HCT116 (cell line): ENCODE data around the gene ZCWPW2. TPM values are rescaled to one million over a fixed set of nuclear protein-coding genes. Genes with fewer than 3 reads are reported as not detected.

ENCODE experiments used
- ATAC-seq: fragments of 200-7000 bp; cut with Tn5 transposase; 2 replicates; pipeline ENCODE4 v1.9.1; 2020; ENCODE audit warnings: mild to moderate bottlenecking, moderate library complexity
- BruUV-seq: library from RNA; stranded (reverse); fragments of 400-500 nt; replicated peaks from 2 replicates; lab custom pipeline; 2021; lab: Mats Ljungman, UMichigan
- CTCF ChIA-PET: fragments of 300-600 bp; sonication (Branson Sonifier 250); formaldehyde crosslinking; loops from one replicate; lab custom pipeline; 2021; ENCODE audit warnings: antibody characterized with exemption; lab: Charles Lee
- POLR2A ChIA-PET: fragments of 300-600, 350-600 bp; sonication (Branson Sonifier 250); formaldehyde crosslinking; loops from one replicate; lab custom pipeline; 2021; ENCODE audit warnings: antibody characterized with exemption; lab: Charles Lee
- RAD21 ChIA-PET, 2 experiments: fragments of 300-600 bp; sonication (Branson Sonifier 250); formaldehyde crosslinking; loops; one replicate each; lab custom pipeline; 2023; ENCODE audit warnings: low total read pairs in 2 of 2; ENCODE audit not compliant: uncharacterized antibody in 2 of 2, unreplicated experiment in 2 of 2, low non-redundant PET in 1 of 2; lab: Charles Lee
- DNase-seq: peaks from one replicate; pipeline ENCODE4 v3.0.0-alpha.2; 2010; ENCODE audit warnings: low read depth, low spot score
- H2AFZ ChIP-seq: fragments of 200-600 bp; shearing (Covaris generic), sonication (generic); 2 replicates; pipeline ENCODE4 v1.6.1; 2017; ENCODE audit warnings: low read depth, mixed run types, mixed read lengths, antibody characterized with exemption, low read length; ENCODE audit not compliant: poor library complexity, severe bottlenecking
- H3K27ac ChIP-seq: 2 replicates; pipeline ENCODE4 v1.5.1; 2012; ENCODE audit warnings: low read depth, low read length
- H3K27me3 ChIP-seq: fragments of 200-600 bp; sonication (generic); 2 replicates; pipeline ENCODE4 v1.6.1; 2016; ENCODE audit warnings: mixed run types, low read length, mixed read lengths; ENCODE audit not compliant: insufficient read depth
- H3K36me3 ChIP-seq, 2 experiments: fragments of 200-500 bp in 1 of 2; fragments of 200-600 bp in 1 of 2; sonication (Bioruptor generic) in 1 of 2; sonication (generic) in 1 of 2; 2 replicates each; pipeline versions ENCODE4 v1.5.1 to v1.6.1; 2014 to 2016; ENCODE audit warnings: low read length in 2 of 2, inconsistent platforms in 1 of 2, mixed read lengths in 1 of 2, mixed run types in 1 of 2; ENCODE audit not compliant: insufficient read depth in 2 of 2, control insufficient read depth in 1 of 2
- H3K4me1 ChIP-seq, 2 experiments: fragments of 200-600 bp in 1 of 2; sonication (generic) in 1 of 2; 2 replicates each; pipeline versions ENCODE4 v1.5.1 to v1.6.1; 2012 to 2017; ENCODE audit warnings: low read length in 2 of 2, inconsistent platforms in 1 of 2, mild to moderate bottlenecking in 1 of 2, mixed read lengths in 1 of 2, mixed run types in 1 of 2, moderate library complexity in 1 of 2; ENCODE audit not compliant: insufficient read depth in 2 of 2, control insufficient read depth in 1 of 2
- H3K4me2 ChIP-seq: fragments of 200-600 bp; sonication (generic); 2 replicates; pipeline ENCODE4 v1.6.1; 2017; ENCODE audit warnings: mixed run types, low read length, mixed read lengths
- H3K4me3 ChIP-seq, 2 experiments: fragments of 200-600 bp in 1 of 2; sonication (generic) in 1 of 2; replicated peaks in 1 of 2; 2 replicates each; pipeline ENCODE4 v1.5.1; 2011 to 2016; ENCODE audit warnings: low read length in 2 of 2, control low read depth in 1 of 2, low read depth in 1 of 2, mild to moderate bottlenecking in 1 of 2, mixed read lengths in 1 of 2, mixed run types in 1 of 2
- H3K79me2 ChIP-seq: fragments of 200-600 bp; sonication (generic); 2 replicates; pipeline ENCODE4 v1.6.1; 2017; ENCODE audit warnings: mild to moderate bottlenecking, mixed run types, low read length, moderate library complexity, mixed read lengths; ENCODE audit not compliant: insufficient read depth
- H3K9ac ChIP-seq: fragments of 200-600 bp; sonication (generic); 2 replicates; pipeline ENCODE4 v1.6.1; 2016; ENCODE audit warnings: low read length, mixed read lengths
- H3K9me2 ChIP-seq: fragments of 200-600 bp; sonication (generic), shearing (Covaris generic); 2 replicates; pipeline ENCODE4 v1.6.1; 2017; ENCODE audit warnings: mixed run types, mild to moderate bottlenecking, moderate library complexity; ENCODE audit not compliant: insufficient read depth
- H3K9me3 ChIP-seq, 2 experiments: fragments of 200-500 bp in 1 of 2; fragments of 200-600 bp in 1 of 2; sonication (Bioruptor generic) in 1 of 2; sonication (generic) in 1 of 2; 2 replicates each; pipeline ENCODE4 v1.6.1; 2014 to 2017; ENCODE audit warnings: low read length in 2 of 2, mixed read lengths in 2 of 2, inconsistent platforms in 1 of 2, low read depth in 1 of 2, mild to moderate bottlenecking in 1 of 2, mixed run types in 1 of 2, moderate library complexity in 1 of 2; ENCODE audit not compliant: control insufficient read depth in 1 of 2, insufficient read depth in 1 of 2
- H4K20me1 ChIP-seq: fragments of 200-600 bp; sonication (generic), shearing (Covaris generic); 2 replicates; pipeline ENCODE4 v1.6.1; 2017; ENCODE audit warnings: mixed run types, mild to moderate bottlenecking, moderate library complexity; ENCODE audit not compliant: insufficient read depth
- CBX3 ChIP-seq: IDR thresholded peaks from 2 replicates; pipeline ENCODE4 v1.6.1; 2012; ENCODE audit warnings: low read depth
- CEBPB ChIP-seq: IDR thresholded peaks from 2 replicates; pipeline ENCODE4 v1.6.1; 2012; ENCODE audit warnings: low read depth
- CTCF ChIP-seq, 3 experiments: fragments of 200-600 bp in 1 of 3; sonication (generic) in 1 of 3; IDR thresholded peaks in 2 of 3; conservative IDR thresholded peaks in 1 of 3; 2 replicates each; pipeline ENCODE4 v1.5.1; 2012 to 2017; ENCODE audit warnings: low read depth in 2 of 3, low read length in 2 of 3, antibody characterized with exemption in 1 of 3, borderline replicate concordance in 1 of 3, control low read depth in 1 of 3, mild to moderate bottlenecking in 1 of 3, mixed read lengths in 1 of 3, mixed run types in 1 of 3, moderate library complexity in 1 of 3; ENCODE audit not compliant: insufficient read depth in 1 of 3
- EZH2 ChIP-seq: fragments of 200-600 bp; sonication (generic); IDR thresholded peaks from 2 replicates; pipeline ENCODE4 v1.6.1; 2017; ENCODE audit warnings: antibody characterized with exemption, mixed run types
- EZH2phosphoT487 ChIP-seq: fragments of 200-600 bp; IDR thresholded peaks from 2 replicates; pipeline ENCODE4 v1.6.1; 2018; ENCODE audit warnings: antibody characterized with exemption, borderline replicate concordance
- FOSL1 ChIP-seq: IDR thresholded peaks from 2 replicates; pipeline ENCODE4 v1.6.1; 2012; ENCODE audit warnings: low read depth
- JUND ChIP-seq: IDR thresholded peaks from 2 replicates; pipeline ENCODE4 v1.6.1; 2012
- MAX ChIP-seq: IDR thresholded peaks from 2 replicates; pipeline ENCODE4 v1.6.1; 2012
- POLR2A ChIP-seq: IDR thresholded peaks from 2 replicates; pipeline ENCODE4 v1.7.0; 2011; ENCODE audit warnings: borderline replicate concordance; ENCODE audit not compliant: insufficient read depth, insufficient read length; ENCODE audit errors: extremely low read depth
- POLR2AphosphoS5 ChIP-seq: IDR thresholded peaks from 2 replicates; pipeline ENCODE4 v1.6.1; 2011; ENCODE audit warnings: mild to moderate bottlenecking, low read depth, low read length, moderate library complexity
- RAD21 ChIP-seq: IDR thresholded peaks from 2 replicates; pipeline ENCODE4 v1.6.1; 2012; ENCODE audit warnings: low read depth, mild to moderate bottlenecking
- REST ChIP-seq: IDR thresholded peaks from 2 replicates; pipeline ENCODE4 v1.6.1; 2012; ENCODE audit warnings: low read depth
- SIN3A ChIP-seq: IDR thresholded peaks from 2 replicates; pipeline ENCODE4 v1.6.1; 2012; ENCODE audit warnings: low read depth
- SRF ChIP-seq: IDR thresholded peaks from 2 replicates; pipeline ENCODE4 v1.6.1; 2012; ENCODE audit warnings: low read depth
- TCF7L2 ChIP-seq: IDR thresholded peaks from 2 replicates; pipeline ENCODE4 v1.7.0; 2011; ENCODE audit warnings: borderline replicate concordance, inconsistent platforms; ENCODE audit not compliant: insufficient read depth, insufficient read length; ENCODE audit errors: extremely low read depth
- YY1 ChIP-seq: IDR thresholded peaks from 2 replicates; pipeline ENCODE4 v1.6.1; 2011; ENCODE audit warnings: low read length, low read depth, moderate library complexity, mild to moderate bottlenecking; ENCODE audit not compliant: insufficient replicate concordance; ENCODE audit errors: extremely low read depth
- ZBTB33 ChIP-seq: IDR thresholded peaks from 2 replicates; pipeline ENCODE4 v1.6.1; 2011; ENCODE audit warnings: mild to moderate bottlenecking, low read length, moderate library complexity; ENCODE audit not compliant: insufficient replicate concordance; ENCODE audit errors: extremely low read depth
- intact Hi-C: fragments of 100-400 bp; cut with micrococcal nuclease; formaldehyde crosslinking; loops from 2 replicates; pipeline ENCODE4 v1.10.0; 2022
- total RNA-seq: library from RNA; stranded (reverse); gene quantifications from one replicate; pipeline ENCODE4 v1.2.1, GENCODE V29; 2021; ENCODE audit not compliant: unreplicated experiment
- TF ChIP-seq, protein P1 (sequence below): IDR thresholded peaks from 2 replicates; pipeline ENCODE4 v1.6.1; 2012

Gene ZCWPW2
- total RNA-seq, 1 experiment from 2014 or later: 1.1 TPM

GRCh38 chr3:28462866-28463265, 114.3 kb downstream of the ZCWPW2 start:
- TF ChIP-seq JUND (no peak), YY1 (no peak), CBX3 (no peak), POLR2A (no peak), FOSL1 (no peak), SIN3A (no peak), POLR2AphosphoS5 (no peak), ZBTB33 (no peak), RAD21 (no peak), MAX (no peak), REST (no peak), EZH2phosphoT487 (no peak), TCF7L2 (no peak), SRF (no peak), EZH2 (no peak), CEBPB (no peak), CTCF (IDR thresholded peaks at IDR 0.05 in 2 of 3, conservative IDR thresholded peaks at IDR 0.05 in 1 of 3; ENCODE audit: borderline replicate concordance in 1 of 3, insufficient read depth in 1 of 3, low read depth in 2 of 3, low read length in 2 of 3) (no peak)
- TF ChIP-seq, protein P1, sequence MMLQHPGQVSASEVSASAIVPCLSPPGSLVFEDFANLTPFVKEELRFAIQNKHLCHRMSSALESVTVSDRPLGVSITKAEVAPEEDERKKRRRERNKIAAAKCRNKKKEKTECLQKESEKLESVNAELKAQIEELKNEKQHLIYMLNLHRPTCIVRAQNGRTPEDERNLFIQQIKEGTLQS: no peak
- BruUV-seq: no TSS peak
- ChIA-PET CTCF (no interaction called here), RAD21 (no interaction called here), POLR2A (no interaction called here)
- no peaks in the 10 kb centered on the region for H3K9me3 ChIP-seq
- H3K9ac ChIP-seq: no peak overlapping the region
- H3K27me3 ChIP-seq: no peaks in the 10 kb centered on the region
- H3K9me2 ChIP-seq: no peaks in the 10 kb centered on the region
- H3K4me3 ChIP-seq: no peak overlapping the region
- DNase-seq: no peak
- ATAC-seq: no peak
- H3K4me1 ChIP-seq: no peaks in the 10 kb centered on the region
- intact Hi-C loops: no loop called here
- no peaks in the 10 kb centered on the region for H3K79me2 ChIP-seq
- no peak overlapping the region for H3K27ac ChIP-seq
- no peaks in the 10 kb centered on the region for H4K20me1 ChIP-seq
- H3K36me3 ChIP-seq: no peaks in the 10 kb centered on the region
- H3K4me2 ChIP-seq: no peak overlapping the region
- no peak overlapping the region for H2AFZ ChIP-seq
